WERI-Rb-1 (cell line): Measurements from ENCODE around the gene CCNL2.
A peak's percentile ranks its signal among the peaks of the same experiment; 100 is the strongest.
"Not testable (repeated sequence)": the region's sequence is repeated elsewhere in the genome, so short reads cannot be mapped to it uniquely, and the experiment has no call there.

ENCODE experiments used
- DNase-seq: peaks from one replicate; pipeline ENCODE4 v3.0.0-alpha.2; 2020
- H3K27ac ChIP-seq: fragments of 250-450 bp; sonication (Bioruptor Pico); 2 replicates; pipeline ENCODE4 v1.5.1; 2020; ENCODE audit warnings: mild to moderate bottlenecking, moderate library complexity
- H3K27me3 ChIP-seq: fragments of 250-450 bp; sonication (Bioruptor Pico); 2 replicates; pipeline ENCODE4 v1.5.1; 2021; ENCODE audit warnings: mild to moderate bottlenecking, low read depth, moderate library complexity; ENCODE audit not compliant: insufficient read depth, severe bottlenecking
- H3K36me3 ChIP-seq: fragments of 250-450 bp; sonication (Bioruptor Pico); 2 replicates; pipeline ENCODE4 v1.5.1; 2020; ENCODE audit warnings: mild to moderate bottlenecking, moderate library complexity
- H3K4me3 ChIP-seq: 2 replicates; pipeline ENCODE4 v1.5.1; 2011; ENCODE audit warnings: low read depth, mild to moderate bottlenecking, control low read depth, low read length
- H3K9me3 ChIP-seq: fragments of 250-450 bp; sonication (Bioruptor Pico); 2 replicates; pipeline ENCODE4 v1.5.1; 2021; ENCODE audit warnings: mild to moderate bottlenecking, moderate library complexity; ENCODE audit not compliant: severe bottlenecking
- CTCF ChIP-seq: IDR thresholded peaks from 2 replicates; pipeline ENCODE4 v1.5.1; 2011; ENCODE audit warnings: low read depth, mild to moderate bottlenecking, control low read depth, inconsistent platforms, low read length

CCNL2 gene

GRCh38 chr1:1407636-1408318, 8.6 kb upstream of the CCNL2 start:
- Histone ChIP-seq H3K9me3 (no peaks in the 10 kb centered on the region), H3K27me3 (no peaks in the 10 kb centered on the region), H3K4me3 (peak overlapping the region; percentile 89), H3K27ac (peak overlapping the region; percentile 94), H3K36me3 (peaks cover 38% of the 10 kb centered on the region)
- peak; percentile 46 for DNase-seq
- no peak for TF ChIP-seq CTCF

GRCh38 chr1:1406821-1407635, 7.9 kb upstream of the CCNL2 start, which contains the start of gene MRPL20:
Gene MRPL20, minus strand, starts transcription at chr1:1407293. Its CDS starts 76 bp downstream, at chr1:1407217.
- H3K27me3 ChIP-seq = no peaks in the 10 kb centered on the region
- peaks cover 46% of the 10 kb centered on the region for H3K36me3 ChIP-seq
- peak within 1 kb of the TSS; percentile 94 for H3K27ac ChIP-seq
- no peaks in the 10 kb centered on the region for H3K9me3 ChIP-seq
- peak; percentile 93 for DNase-seq
- peak within 1 kb of the TSS; percentile 89 for H3K4me3 ChIP-seq
- TF ChIP-seq CTCF = no peak

GRCh38 chr1:1406101-1406820, 7.1 kb upstream of the CCNL2 start:
- no peak for DNase-seq
- Histone ChIP-seq H3K27me3 (no peaks in the 10 kb centered on the region), H3K4me3 (peak overlapping the region; percentile 89), H3K9me3 (no peaks in the 10 kb centered on the region), H3K36me3 (peaks cover 53% of the 10 kb centered on the region), H3K27ac (peak overlapping the region; percentile 94)
- TF ChIP-seq CTCF = no peak

GRCh38 chr1:1403653-1404052, 4.5 kb upstream of the CCNL2 start:
- no peak for TF ChIP-seq CTCF
- peaks cover 69% of the 10 kb centered on the region for H3K36me3 ChIP-seq

GRCh38 chr1:1402901-1403392, 3.8 kb upstream of the CCNL2 start:
- not testable (repeated sequence) for H3K9me3 ChIP-seq, H3K27me3 ChIP-seq, H3K4me3 ChIP-seq, DNase-seq
- H3K27ac ChIP-seq = peak overlapping the region; percentile 75
- peaks cover 71% of the 10 kb centered on the region for H3K36me3 ChIP-seq

More at GRCh38 chr1:1403653-1404052, 4.5 kb upstream of the CCNL2 start:
- Histone ChIP-seq H3K4me3 (no peak overlapping the region), H3K9me3 (no peaks in the 10 kb centered on the region), H3K27me3 (no peaks in the 10 kb centered on the region), H3K27ac (peak overlapping the region; percentile 8; the same call in 1 of the 2 replicates)
- DNase-seq = no peak
